ENCODE results near the gene KIF5A. TPM values are rescaled to one million over a fixed set of nuclear protein-coding genes. Genes with fewer than 3 reads are reported as not detected.

The KIF5A gene
- total and polyA plus RNA-seq, 2 of the 13 experiments (the other 11 are each of a cell fraction or from before 2014, with no cell fraction given) = 1.6 to 11.9 TPM

DNA sequence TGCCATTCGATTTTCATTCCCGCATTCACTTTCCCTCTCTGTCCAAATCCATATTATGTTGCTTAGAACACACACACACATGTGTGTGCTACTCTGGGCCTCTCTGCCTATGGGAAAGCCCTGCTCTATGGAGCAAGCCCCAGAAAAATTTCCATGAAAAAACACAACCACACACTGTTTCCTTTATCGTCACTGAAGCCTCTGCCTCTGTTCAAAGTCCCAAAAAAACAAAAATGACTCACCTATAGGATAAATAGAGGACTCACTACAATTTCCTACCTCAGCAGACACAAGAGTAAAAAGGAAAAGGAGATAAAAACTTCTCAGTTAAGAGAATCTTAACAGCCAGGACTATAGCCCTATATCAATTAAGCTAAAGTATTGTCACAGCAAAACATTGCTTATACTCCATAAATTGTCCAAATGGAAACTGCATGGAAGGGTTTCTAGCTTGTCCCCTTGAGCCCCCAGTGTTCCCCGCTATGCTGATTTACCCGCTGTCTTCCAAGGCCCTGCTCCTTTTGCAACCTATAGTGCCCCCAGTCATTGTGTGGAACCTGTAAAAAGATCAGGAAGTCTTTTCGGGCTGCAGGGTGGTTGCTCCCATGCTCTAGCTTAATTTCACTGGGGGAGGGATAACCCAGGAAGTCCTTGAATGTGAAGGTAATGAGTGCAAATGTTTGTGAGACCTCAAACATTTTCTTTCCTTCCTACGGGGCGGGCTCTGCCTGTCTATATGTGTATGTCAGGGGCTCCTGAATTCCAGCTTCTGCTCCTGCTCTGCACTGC lies 30.0 kb downstream of the KIF5A start (continued):
- TF ChIP-seq SAP130 (CRISPR knock-in tag; IDR thresholded peaks at IDR 0.05; ENCODE audit: low read depth) (peak; percentile 66), HDAC1 (CRISPR knock-in tag; IDR thresholded peaks at IDR 0.05) (peak; percentile 52), FOXJ3 (CRISPR knock-in tag; IDR thresholded peaks at IDR 0.05; ENCODE audit: borderline replicate concordance) (peak; percentile 50; the same call in 1 of the 2 replicates), KAT2B (IDR thresholded peaks at IDR 0.05; ENCODE audit: borderline replicate concordance, low read depth, low read length) (0 out of 2 replicates have a peak, but pooled peaks have one; percentile 44), NKX3-1 (CRISPR knock-in tag; IDR thresholded peaks at IDR 0.05) (0 out of 2 replicates have a peak, but pooled peaks have one; percentile 60), FOXA1 (IDR thresholded peaks at IDR 0.05) (no peak), FOXA1 (CRISPR knock-in tag; IDR thresholded peaks at IDR 0.05) (peak; percentile 23; the same call in 1 of the 2 replicates), ZHX2 (IDR thresholded peaks at IDR 0.05; ENCODE audit: low read depth) (no peak), ZHX2 (CRISPR knock-in tag; IDR thresholded peaks at IDR 0.05; ENCODE audit: borderline replicate concordance) (peak; percentile 45; the same call in 1 of the 2 replicates), EP300 (IDR thresholded peaks at IDR 0.05; ENCODE audit: low read depth in 2 of 2, low read length in 2 of 2) (peak in 1 of 2 experiments; percentile 75; a peak in 2 of 4 replicates), EP300 (CRISPR knock-in tag; IDR thresholded peaks at IDR 0.05; ENCODE audit: borderline replicate concordance) (no peak), ZFP36 (IDR thresholded peaks at IDR 0.05; ENCODE audit: borderline replicate concordance, low read depth, low read length, partially characterized antibody) (no peak), FOXK2 (IDR thresholded peaks at IDR 0.05) (peak; percentile 64; the same call in 1 of the 2 replicates), ZNF572 (CRISPR knock-in tag; IDR thresholded peaks at IDR 0.05) (no peak), ZNF451 (CRISPR knock-in tag; IDR thresholded peaks at IDR 0.05) (no peak), ZNF205 (CRISPR knock-in tag; IDR thresholded peaks at IDR 0.05) (peak; percentile 41; the same call in 1 of the 2 replicates)
- TF ChIP-seq, protein P1, sequence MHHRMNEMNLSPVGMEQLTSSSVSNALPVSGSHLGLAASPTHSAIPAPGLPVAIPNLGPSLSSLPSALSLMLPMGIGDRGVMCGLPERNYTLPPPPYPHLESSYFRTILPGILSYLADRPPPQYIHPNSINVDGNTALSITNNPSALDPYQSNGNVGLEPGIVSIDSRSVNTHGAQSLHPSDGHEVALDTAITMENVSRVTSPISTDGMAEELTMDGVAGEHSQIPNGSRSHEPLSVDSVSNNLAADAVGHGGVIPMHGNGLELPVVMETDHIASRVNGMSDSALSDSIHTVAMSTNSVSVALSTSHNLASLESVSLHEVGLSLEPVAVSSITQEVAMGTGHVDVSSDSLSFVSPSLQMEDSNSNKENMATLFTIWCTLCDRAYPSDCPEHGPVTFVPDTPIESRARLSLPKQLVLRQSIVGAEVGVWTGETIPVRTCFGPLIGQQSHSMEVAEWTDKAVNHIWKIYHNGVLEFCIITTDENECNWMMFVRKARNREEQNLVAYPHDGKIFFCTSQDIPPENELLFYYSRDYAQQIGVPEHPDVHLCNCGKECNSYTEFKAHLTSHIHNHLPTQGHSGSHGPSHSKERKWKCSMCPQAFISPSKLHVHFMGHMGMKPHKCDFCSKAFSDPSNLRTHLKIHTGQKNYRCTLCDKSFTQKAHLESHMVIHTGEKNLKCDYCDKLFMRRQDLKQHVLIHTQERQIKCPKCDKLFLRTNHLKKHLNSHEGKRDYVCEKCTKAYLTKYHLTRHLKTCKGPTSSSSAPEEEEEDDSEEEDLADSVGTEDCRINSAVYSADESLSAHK (CRISPR knock-in tag; IDR thresholded peaks at IDR 0.05; ENCODE audit: borderline replicate concordance) = 0 out of 2 replicates have a peak, but pooled peaks have one; percentile 25
- TF ChIP-seq, protein P2, sequence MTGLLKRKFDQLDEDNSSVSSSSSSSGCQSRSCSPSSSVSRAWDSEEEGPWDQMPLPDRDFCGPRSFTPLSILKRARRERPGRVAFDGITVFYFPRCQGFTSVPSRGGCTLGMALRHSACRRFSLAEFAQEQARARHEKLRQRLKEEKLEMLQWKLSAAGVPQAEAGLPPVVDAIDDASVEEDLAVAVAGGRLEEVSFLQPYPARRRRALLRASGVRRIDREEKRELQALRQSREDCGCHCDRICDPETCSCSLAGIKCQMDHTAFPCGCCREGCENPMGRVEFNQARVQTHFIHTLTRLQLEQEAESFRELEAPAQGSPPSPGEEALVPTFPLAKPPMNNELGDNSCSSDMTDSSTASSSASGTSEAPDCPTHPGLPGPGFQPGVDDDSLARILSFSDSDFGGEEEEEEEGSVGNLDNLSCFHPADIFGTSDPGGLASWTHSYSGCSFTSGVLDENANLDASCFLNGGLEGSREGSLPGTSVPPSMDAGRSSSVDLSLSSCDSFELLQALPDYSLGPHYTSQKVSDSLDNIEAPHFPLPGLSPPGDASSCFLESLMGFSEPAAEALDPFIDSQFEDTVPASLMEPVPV (CRISPR knock-in tag; IDR thresholded peaks at IDR 0.05) = 0 out of 2 replicates have a peak, but pooled peaks have one; percentile 33
